ENCODE data around the gene AFAP1L2. TPM values are rescaled to one million over a fixed set of nuclear protein-coding genes. Genes with fewer than 3 reads are reported as not detected.

The AFAP1L2 gene
- polyA plus RNA-seq, 4 donors: 1.1 to 7.7 (median 3.3) TPM

- Histone ChIP-seq H3K27ac (ENCODE audit: low read depth in 1 of 3, low read length in 2 of 3) (no peak overlapping the region), H3K4me1 (ENCODE audit: control insufficient read depth in 3 of 3, insufficient read depth in 2 of 3, low read depth in 1 of 3, low read length in 2 of 3) (no peaks in the 10 kb centered on the region), H3K9me3 (ENCODE audit: control insufficient read depth in 2 of 2, insufficient read depth in 1 of 2, low read depth in 1 of 2, low read length in 1 of 2) (no peaks in the 10 kb centered on the region), H3K4me3 (ENCODE audit: low read depth in 1 of 3, low read length in 3 of 3) (no peak overlapping the region), H3K36me3 (ENCODE audit: control insufficient read depth in 3 of 3, insufficient read depth in 2 of 3, low read depth in 1 of 3, low read length in 3 of 3) (peaks cover 0 to 7% (median 0%) of the 10 kb centered on the region in 3 donors), H3K27me3 (ENCODE audit: control insufficient read depth in 3 of 3, insufficient read depth in 3 of 3, low read length in 3 of 3) (no peaks in the 10 kb centered on the region)
- 88 to 92% (median 90%) methylated on average over 2 of the region's 2 CpGs for WGBS, 3 donors
- FAIRE-seq (no peak), DNase-seq (no peak)
Measured at GRCh38 chr10:114282526-114282925, 121.8 kb downstream of the AFAP1L2 start.

DNA sequence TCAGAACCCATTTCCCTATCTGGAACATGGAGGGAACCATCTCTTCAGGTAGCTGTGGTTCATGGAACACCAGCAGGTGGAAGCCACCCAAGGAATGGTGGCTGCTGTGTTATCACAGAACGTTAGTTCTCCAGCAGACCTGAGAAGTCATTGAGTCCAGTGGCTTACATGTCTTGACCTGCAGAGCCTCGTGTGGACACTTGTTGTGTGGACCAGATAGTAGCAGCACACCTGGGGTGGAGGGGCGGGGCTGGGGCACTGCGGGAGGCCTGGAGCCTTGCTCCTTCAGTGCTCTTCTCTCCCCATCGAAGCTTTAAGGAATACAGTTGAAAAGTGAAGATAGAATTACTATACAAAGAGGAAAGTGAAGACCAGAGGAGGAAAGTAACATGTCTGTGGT, 122.8 kb downstream of the AFAP1L2 start:
- 58 to 75% (median 60%) methylated on average over 5 of the region's 5 CpGs for WGBS, 3 donors

GRCh38 chr10:114281006-114281405, 123.3 kb downstream of the AFAP1L2 start:
- Histone ChIP-seq H3K4me3 (ENCODE audit: low read depth in 1 of 3, low read length in 3 of 3) (no peak overlapping the region), H3K36me3 (ENCODE audit: control insufficient read depth in 3 of 3, insufficient read depth in 2 of 3, low read depth in 1 of 3, low read length in 3 of 3) (peaks cover 0 to 6% (median 0%) of the 10 kb centered on the region in 3 donors), H3K9me3 (ENCODE audit: control insufficient read depth in 2 of 2, insufficient read depth in 1 of 2, low read depth in 1 of 2, low read length in 1 of 2) (no peaks in the 10 kb centered on the region), H3K4me1 (ENCODE audit: control insufficient read depth in 3 of 3, insufficient read depth in 2 of 3, low read depth in 1 of 3, low read length in 2 of 3) (no peaks in the 10 kb centered on the region), H3K27ac (ENCODE audit: low read depth in 1 of 3, low read length in 2 of 3) (no peak overlapping the region), H3K27me3 (ENCODE audit: control insufficient read depth in 3 of 3, insufficient read depth in 3 of 3, low read length in 3 of 3) (no peaks in the 10 kb centered on the region)
- WGBS, 3 donors: 68 to 76% (median 72%) methylated on average over 7 of the region's 7 CpGs
- no peak for FAIRE-seq
- no peak for DNase-seq

More for the DNA sequence above, 122.8 kb downstream of the AFAP1L2 start:
- H3K36me3 ChIP-seq (ENCODE audit: control insufficient read depth in 3 of 3, insufficient read depth in 2 of 3, low read depth in 1 of 3, low read length in 3 of 3): peaks cover 0 to 7% (median 0%) of the 10 kb centered on the region in 3 donors
- no peak overlapping the region for H3K27ac ChIP-seq (ENCODE audit: low read depth in 1 of 3, low read length in 2 of 3)
- no peak for FAIRE-seq
- H3K4me1 ChIP-seq (ENCODE audit: control insufficient read depth in 3 of 3, insufficient read depth in 2 of 3, low read depth in 1 of 3, low read length in 2 of 3): no peaks in the 10 kb centered on the region
- DNase-seq: no peak
- H3K9me3 ChIP-seq (ENCODE audit: control insufficient read depth in 2 of 2, insufficient read depth in 1 of 2, low read depth in 1 of 2, low read length in 1 of 2): no peaks in the 10 kb centered on the region
- no peak overlapping the region for H3K4me3 ChIP-seq (ENCODE audit: low read depth in 1 of 3, low read length in 3 of 3)
- H3K27me3 ChIP-seq (ENCODE audit: control insufficient read depth in 3 of 3, insufficient read depth in 3 of 3, low read length in 3 of 3): no peaks in the 10 kb centered on the region

DNA sequence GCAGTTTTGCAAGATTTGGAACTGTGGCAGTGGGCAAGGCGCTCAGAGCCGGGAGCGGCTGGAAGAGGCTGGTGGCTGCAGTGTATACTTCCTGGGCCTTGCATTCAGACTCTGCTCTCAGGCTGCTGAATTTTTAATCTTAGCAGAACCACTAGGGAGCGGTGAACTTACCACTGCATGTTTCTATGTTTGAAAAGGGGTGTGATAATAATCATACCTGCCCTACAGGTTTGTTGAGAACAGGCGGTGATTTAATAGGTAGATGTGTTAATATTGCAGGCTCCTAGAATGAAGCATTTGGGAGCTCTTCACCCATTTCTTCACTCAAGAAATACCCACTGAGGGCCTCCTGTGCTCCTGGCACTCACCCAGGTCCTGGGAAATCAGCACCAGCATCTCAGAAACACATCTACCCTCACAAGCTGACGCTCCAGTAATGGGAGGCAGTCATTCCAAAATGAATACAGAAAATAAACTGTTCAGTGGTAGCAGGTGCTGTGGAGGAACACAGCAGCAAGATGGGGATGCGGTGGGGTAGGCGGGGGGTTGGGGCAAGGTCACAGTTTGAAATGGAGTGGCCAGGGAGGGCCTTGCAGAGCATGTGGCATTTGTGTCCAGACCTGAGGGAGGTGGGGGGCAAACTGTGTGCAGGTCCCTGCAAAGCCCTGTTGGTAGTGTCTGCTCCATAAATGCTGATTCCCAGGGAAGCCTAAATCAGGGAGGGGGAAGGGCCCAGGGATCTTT, 124.2 kb downstream of the AFAP1L2 start:
- no peak for FAIRE-seq
- H3K27ac ChIP-seq (ENCODE audit: low read depth in 1 of 3, low read length in 2 of 3): no peak overlapping the region

GRCh38 chr10:114279289-114279688, 125.0 kb downstream of the AFAP1L2 start:
- 81 to 84% (median 83%) methylated on average over 4 of the region's 4 CpGs for WGBS, 3 donors
- no peaks in the 10 kb centered on the region for H3K9me3 ChIP-seq (ENCODE audit: control insufficient read depth in 2 of 2, insufficient read depth in 1 of 2, low read depth in 1 of 2, low read length in 1 of 2)
- H3K4me1 ChIP-seq (ENCODE audit: control insufficient read depth in 3 of 3, insufficient read depth in 2 of 3, low read depth in 1 of 3, low read length in 2 of 3): no peaks in the 10 kb centered on the region
- DNase-seq (no peak), FAIRE-seq (no peak)
- no peak overlapping the region for H3K27ac ChIP-seq (ENCODE audit: low read depth in 1 of 3, low read length in 2 of 3)
- H3K4me3 ChIP-seq (ENCODE audit: low read depth in 1 of 3, low read length in 3 of 3): no peak overlapping the region
- H3K27me3 ChIP-seq (ENCODE audit: control insufficient read depth in 3 of 3, insufficient read depth in 3 of 3, low read length in 3 of 3): no peaks in the 10 kb centered on the region
- peaks cover 0 to 5% (median 0%) of the 10 kb centered on the region in 3 donors for H3K36me3 ChIP-seq (ENCODE audit: control insufficient read depth in 3 of 3, insufficient read depth in 2 of 3, low read depth in 1 of 3, low read length in 3 of 3)

More for the DNA sequence above, 124.2 kb downstream of the AFAP1L2 start:
- Histone ChIP-seq H3K36me3 (ENCODE audit: control insufficient read depth in 3 of 3, insufficient read depth in 2 of 3, low read depth in 1 of 3, low read length in 3 of 3) (peaks cover 0 to 5% (median 0%) of the 10 kb centered on the region in 3 donors), H3K27me3 (ENCODE audit: control insufficient read depth in 3 of 3, insufficient read depth in 3 of 3, low read length in 3 of 3) (no peaks in the 10 kb centered on the region), H3K9me3 (ENCODE audit: control insufficient read depth in 2 of 2, insufficient read depth in 1 of 2, low read depth in 1 of 2, low read length in 1 of 2) (no peaks in the 10 kb centered on the region), H3K4me1 (ENCODE audit: control insufficient read depth in 3 of 3, insufficient read depth in 2 of 3, low read depth in 1 of 3, low read length in 2 of 3) (no peaks in the 10 kb centered on the region), H3K4me3 (ENCODE audit: low read depth in 1 of 3, low read length in 3 of 3) (no peak overlapping the region)
- WGBS, 3 donors: 86 to 89% (median 87%) methylated on average over 8 of the region's 8 CpGs
- no peak for DNase-seq

GRCh38 chr10:114278884-114279191, 125.5 kb downstream of the AFAP1L2 start:
- H3K27ac ChIP-seq (ENCODE audit: low read depth in 1 of 3, low read length in 2 of 3): no peak overlapping the region
- 85 to 86% (median 85%) methylated on average over 4 of the region's 4 CpGs for WGBS, 3 donors
- DNase-seq: no peak
- no peak for FAIRE-seq
- no peaks in the 10 kb centered on the region for H3K9me3 ChIP-seq (ENCODE audit: control insufficient read depth in 2 of 2, insufficient read depth in 1 of 2, low read depth in 1 of 2, low read length in 1 of 2)
- no peaks in the 10 kb centered on the region for H3K27me3 ChIP-seq (ENCODE audit: control insufficient read depth in 3 of 3, insufficient read depth in 3 of 3, low read length in 3 of 3)
- H3K36me3 ChIP-seq (ENCODE audit: control insufficient read depth in 3 of 3, insufficient read depth in 2 of 3, low read depth in 1 of 3, low read length in 3 of 3): peaks cover 0 to 5% (median 0%) of the 10 kb centered on the region in 3 donors
- no peaks in the 10 kb centered on the region for H3K4me1 ChIP-seq (ENCODE audit: control insufficient read depth in 3 of 3, insufficient read depth in 2 of 3, low read depth in 1 of 3, low read length in 2 of 3)
- no peak overlapping the region for H3K4me3 ChIP-seq (ENCODE audit: low read depth in 1 of 3, low read length in 3 of 3)

DNA sequence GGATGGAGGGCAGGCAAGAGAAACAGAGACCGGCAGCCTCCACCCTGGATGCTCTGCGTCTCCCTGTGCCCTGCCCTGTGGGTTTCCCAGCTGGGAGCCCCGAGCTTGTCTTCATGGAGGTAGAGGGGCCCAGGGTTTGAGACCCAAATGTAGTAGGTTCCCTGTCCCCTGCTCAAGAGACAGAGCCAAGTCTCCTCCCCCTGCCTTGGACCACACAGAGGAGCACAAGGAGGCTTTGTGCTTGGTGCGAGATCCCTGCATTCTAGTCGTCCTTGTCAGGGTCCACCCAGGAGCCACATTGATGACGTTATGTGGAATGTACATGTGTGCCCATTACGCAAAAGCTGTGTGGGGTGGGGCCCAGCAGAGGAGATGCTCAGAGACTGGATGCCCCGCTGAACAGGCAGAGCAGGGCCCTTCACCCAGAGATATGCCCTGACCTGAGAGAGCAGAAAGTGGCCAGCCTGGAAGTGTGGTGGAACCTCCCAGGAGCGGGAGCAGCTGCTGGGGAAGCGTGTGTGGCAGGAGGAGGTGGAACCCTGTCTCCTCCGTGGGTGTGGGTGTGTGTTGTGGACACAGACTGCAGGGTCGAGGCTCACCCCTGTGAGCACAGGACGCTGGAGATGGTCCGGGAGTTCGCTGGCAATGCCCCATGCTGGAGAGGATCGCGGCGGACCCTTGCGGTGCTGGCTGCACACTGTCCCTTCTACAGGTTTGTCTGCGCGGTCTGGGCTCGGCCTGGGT, 126.0 kb downstream of the AFAP1L2 start:
- Histone ChIP-seq H3K36me3 (ENCODE audit: control insufficient read depth in 3 of 3, insufficient read depth in 2 of 3, low read depth in 1 of 3, low read length in 3 of 3) (peaks cover 0 to 5% (median 0%) of the 10 kb centered on the region in 3 donors), H3K27me3 (ENCODE audit: control insufficient read depth in 3 of 3, insufficient read depth in 3 of 3, low read length in 3 of 3) (no peaks in the 10 kb centered on the region), H3K4me1 (ENCODE audit: control insufficient read depth in 3 of 3, insufficient read depth in 2 of 3, low read depth in 1 of 3, low read length in 2 of 3) (no peaks in the 10 kb centered on the region), H3K27ac (ENCODE audit: low read depth in 1 of 3, low read length in 2 of 3) (no peak overlapping the region), H3K4me3 (ENCODE audit: low read depth in 1 of 3, low read length in 3 of 3) (no peak overlapping the region), H3K9me3 (ENCODE audit: control insufficient read depth in 2 of 2, insufficient read depth in 1 of 2, low read depth in 1 of 2, low read length in 1 of 2) (no peaks in the 10 kb centered on the region)
- DNase-seq: no peak
- 85 to 89% (median 89%) methylated on average over 19 to 22 of the region's 22 CpGs for WGBS, 3 donors
- FAIRE-seq: no peak

GRCh38 chr10:114276671-114277070, 127.6 kb downstream of the AFAP1L2 start:
- Histone ChIP-seq H3K27me3 (ENCODE audit: control insufficient read depth in 3 of 3, insufficient read depth in 3 of 3, low read length in 3 of 3) (no peaks in the 10 kb centered on the region), H3K27ac (ENCODE audit: low read depth in 1 of 3, low read length in 2 of 3) (no peak overlapping the region), H3K4me3 (ENCODE audit: low read depth in 1 of 3, low read length in 3 of 3) (no peak overlapping the region), H3K9me3 (ENCODE audit: control insufficient read depth in 2 of 2, insufficient read depth in 1 of 2, low read depth in 1 of 2, low read length in 1 of 2) (no peaks in the 10 kb centered on the region), H3K4me1 (ENCODE audit: control insufficient read depth in 3 of 3, insufficient read depth in 2 of 3, low read depth in 1 of 3, low read length in 2 of 3) (no peaks in the 10 kb centered on the region), H3K36me3 (ENCODE audit: control insufficient read depth in 3 of 3, insufficient read depth in 2 of 3, low read depth in 1 of 3, low read length in 3 of 3) (peaks cover 0 to 7% (median 0%) of the 10 kb centered on the region in 3 donors)
- 88 to 93% (median 88%) methylated on average over 6 of the region's 6 CpGs for WGBS, 3 donors
- FAIRE-seq: no peak
- DNase-seq: no peak
